GM19455 (cell line): ENCODE measurements around the gene DOK7.

ENCODE experiments used
- ATAC-seq: cut with Tn5 transposase; IDR thresholded peaks from one replicate; pipeline ENCODE4 v1.9.1; 2021; ENCODE audit not compliant: unreplicated experiment

The DOK7 gene

DNA sequence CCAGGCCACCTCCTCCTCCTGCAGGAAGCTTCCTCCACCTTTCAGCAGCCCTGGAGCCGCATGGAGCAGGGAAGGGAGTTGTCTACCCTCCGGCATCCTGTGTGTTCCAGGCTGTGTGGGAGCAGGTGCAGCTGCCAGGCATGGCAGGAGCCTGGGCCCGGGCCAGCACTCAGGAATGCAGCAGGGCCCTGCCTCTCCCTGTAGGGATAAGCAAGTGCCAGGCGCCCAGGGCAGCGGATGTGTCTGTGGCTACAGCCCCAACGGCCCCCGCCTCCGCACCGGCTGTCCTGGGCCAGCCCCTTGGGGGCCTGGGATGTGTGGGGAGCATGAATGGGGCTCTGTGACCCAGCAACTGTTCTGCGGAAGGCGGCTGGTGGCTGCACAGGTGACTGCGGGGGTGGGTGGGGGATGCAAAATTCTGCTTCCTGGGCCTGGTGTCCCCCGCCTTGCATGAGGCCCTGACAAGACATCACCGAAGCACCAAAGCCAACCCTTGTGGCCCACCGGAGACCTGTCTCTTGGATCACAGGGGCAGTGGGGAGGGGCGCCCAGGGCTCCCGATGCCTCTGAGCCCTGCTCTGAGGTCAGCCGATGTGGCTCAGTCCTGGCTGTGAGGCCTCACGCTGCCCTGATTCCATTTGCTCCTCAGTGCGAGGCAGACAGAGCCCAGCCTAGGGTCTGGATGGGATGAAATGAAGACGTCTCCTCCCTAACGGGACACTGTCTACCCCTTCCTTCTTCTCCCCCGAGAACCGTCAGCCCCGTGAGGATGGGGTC lies 1.4 kb upstream of the DOK7 start:
- ATAC-seq, result no peak

DNA sequence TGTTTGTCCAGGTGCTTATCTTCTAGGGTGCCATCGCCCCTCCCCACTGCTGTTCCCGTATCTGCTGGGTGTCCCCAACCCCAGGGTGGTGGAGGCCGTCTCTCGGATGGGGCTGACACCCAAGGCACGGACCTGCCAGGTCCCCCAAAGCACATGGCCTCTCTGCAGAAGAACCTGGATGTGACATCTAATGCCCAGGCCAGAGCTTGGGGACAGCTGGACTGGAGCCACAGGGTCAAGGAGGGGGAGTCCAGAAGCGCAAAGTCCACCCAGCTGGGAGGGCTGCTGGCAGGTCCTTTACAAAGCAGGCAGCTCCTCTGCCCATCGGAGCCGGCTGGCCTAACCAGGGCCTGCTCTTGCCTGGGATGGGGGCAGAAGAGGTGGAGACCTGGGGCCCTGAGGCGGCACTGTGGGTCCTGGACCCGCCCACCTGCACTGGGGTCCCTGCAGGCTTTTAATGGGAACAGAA lies 751 bp upstream of the DOK7 start:
- ATAC-seq, result no peak

DNA sequence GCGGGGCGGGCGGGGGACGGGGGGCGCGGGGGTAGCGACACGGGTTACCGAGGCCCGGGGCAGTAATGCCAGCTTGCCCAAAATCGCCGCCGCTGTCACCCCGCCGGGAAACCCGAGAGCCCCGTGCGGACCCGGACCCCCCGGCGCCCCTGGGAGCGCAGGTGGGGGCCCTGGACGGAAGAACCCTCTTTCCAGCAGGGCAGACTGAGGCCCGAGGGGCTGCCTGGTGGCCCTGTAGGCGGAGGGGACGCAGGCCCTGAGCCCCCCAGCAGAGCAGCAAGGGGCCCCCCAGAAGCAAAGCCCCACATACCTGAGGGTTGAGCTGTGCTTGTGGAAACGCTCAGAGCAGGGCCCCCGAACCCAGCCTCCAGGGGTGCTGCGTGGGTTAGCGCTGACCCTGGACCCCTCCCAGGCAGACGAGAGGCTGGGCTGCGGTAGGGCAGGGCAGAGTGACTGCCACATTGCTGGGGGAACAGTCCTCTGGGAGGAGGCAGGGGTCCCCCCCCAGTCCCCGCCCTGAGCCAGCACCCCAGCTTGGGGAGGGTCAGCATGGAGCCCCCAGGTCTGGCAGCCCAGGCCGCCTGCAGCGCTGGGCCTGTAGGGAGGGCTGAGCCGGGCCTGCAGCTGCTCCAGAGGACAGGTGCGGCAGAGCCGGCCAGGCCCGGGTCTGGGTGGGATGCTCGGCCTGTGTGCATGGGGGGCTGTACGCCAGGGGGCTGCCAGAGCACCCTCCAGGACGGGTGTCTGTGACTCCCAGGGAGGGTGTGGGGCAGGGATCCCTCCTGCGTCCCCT lies 646 bp downstream of the DOK7 start:
- no peak for ATAC-seq

DNA sequence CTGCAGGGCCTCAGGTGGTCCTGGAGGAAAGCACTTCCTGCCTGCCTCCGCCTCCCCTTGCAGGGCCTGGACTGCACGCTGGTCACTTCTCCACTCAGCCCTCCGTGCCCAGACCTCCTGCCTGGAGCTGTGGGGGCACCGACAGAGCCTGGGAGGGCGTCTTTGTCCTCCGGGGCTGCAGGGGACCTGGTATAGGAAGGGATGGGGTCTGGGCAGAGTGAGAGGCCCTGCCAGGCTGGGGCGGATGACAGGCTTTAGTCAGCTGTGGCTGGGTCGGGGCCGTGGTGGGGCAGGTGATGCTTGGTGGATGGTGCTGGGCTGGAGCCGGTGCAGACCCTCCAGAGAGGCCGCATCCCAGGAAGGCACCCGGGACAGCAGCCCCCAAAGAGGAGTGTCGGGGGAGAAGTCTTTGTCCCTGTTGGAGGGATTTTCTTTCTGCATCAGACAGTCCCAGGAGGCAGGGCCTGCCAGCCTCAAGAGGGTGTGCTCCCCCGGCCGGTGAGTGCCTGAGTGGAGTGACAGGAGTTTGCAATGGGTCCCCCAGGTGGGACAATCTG lies 1.3 kb downstream of the DOK7 start:
- no peak for ATAC-seq

DNA sequence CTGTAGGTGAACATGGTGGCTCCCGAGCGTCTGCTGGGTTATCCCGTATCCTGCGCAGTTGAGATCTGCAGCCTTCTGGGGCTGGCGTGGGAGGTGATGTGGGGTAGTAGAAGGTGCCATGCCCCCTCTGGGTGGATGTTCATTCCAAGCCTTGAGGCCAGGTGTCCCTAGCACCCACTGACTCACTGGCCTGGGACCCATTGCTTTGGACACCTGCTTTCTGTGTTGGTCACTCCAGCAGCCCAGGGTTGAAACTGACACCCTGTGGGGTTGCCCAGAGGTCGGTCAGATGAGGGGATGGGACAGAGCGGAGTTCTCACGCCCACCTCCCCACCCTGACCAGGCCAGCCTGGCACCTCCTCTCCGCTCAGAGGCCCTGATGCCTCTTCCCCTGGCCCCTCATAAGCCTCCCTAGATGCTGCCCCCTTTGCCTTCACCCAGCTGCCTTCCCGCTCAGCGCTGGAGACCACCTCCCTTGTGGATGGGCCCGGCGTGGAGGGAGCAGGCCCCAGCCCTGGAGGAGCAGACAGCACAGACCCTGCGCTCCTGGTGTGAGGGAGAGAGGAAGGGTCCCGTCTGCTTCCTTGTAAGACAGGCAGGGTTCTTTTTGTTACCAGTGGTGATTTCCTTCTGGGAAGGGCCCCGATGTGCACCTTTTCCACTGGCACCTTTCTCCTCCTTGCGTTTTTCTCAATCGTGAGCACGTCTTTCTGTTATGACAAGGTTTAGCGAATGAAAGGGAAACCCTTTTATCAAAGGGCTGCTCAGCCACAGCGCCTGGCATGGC lies 2.0 kb downstream of the DOK7 start:
- no peak for ATAC-seq

DNA sequence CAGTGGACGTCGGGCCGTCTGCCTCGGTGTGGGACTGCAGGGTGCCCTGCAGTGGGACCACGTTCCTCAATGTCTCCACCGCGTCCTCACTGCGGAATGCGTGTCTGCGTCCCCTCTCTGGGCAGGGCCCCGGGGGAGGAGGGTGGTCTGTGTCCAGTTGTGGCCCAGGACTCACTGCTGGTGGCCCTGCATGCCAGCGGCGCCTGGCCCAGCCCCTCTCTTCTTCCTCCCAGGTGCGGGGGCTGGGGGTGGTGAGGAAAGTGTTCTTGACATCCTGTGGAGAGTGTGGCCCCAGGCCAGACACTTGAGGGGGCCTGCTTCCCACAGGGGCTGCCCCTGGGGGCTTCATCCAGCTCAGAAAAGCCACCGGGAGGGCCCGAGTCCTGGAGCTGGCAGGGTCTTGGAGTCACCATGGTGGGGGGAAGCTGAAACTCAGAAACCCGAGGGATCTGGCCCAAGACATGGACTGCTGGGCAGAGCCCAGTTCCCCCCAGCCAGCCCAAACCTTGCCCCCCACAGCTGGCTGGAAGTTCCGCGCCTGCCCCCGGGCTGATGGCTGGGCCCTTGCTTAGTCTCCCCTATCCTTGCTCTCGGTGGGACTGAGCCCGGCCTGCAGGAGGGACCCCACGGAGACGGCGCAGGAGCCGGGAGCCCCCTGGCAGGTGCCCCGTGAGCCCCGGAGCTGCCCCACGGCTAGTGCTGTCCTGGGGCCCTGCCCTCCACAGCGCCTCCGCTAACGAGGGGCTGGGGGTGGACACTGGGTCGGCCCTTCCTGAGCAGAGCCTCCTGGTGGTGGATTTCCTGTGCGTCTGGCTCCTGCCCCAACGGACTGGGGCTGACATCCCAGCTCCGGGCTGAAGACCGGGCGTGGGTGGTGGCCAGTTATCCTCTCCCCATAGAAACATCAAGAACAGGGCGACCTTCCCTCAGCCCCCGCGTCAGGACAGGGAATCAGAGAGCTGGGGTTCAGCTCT lies 2.9 kb downstream of the DOK7 start:
- ATAC-seq, result no peak

DNA sequence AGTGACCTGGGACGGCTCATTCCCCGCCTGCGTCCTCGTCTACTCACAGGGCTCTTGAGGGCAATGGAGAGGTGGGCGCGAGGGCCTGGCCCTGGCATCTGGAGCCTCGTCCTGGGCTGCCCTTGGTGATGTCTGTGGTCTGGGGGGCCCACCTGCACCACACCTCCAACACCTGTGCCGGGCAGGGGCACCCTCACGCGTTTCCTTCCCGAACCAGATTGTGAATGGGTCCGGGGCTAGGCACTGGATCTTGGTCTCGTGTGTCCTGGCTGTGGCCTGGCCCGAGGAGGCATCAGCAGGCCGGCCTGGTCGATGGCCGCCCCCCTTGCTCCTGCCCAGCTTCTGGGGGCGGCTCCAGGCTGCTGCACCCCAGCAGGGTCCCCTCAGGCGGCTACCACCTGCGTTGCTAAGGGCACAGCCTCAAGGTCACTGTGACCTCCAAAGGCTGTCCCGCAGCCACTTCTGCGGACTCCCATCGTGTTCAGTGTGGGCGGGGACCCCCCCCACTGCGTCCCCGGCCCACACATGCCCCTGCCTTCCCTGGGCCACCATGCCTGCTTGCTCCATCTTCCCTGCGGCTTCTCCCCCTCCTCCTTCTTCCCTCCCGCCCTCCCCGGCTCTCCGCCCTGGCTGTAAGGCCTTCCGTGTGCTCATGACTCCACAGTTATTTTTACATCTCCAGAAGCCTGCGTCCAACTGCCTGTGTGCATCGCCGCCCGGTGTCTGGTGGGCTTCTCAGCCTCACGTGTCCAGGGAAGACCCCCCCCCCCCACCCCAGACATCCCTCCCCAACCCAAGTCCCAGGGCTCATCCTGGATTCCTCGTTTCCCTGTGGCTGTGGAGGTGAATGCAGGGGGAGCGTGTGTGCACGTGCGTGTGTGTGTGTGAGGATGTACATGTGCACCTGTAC lies 3.8 kb downstream of the DOK7 start:
- no peak for ATAC-seq

DNA sequence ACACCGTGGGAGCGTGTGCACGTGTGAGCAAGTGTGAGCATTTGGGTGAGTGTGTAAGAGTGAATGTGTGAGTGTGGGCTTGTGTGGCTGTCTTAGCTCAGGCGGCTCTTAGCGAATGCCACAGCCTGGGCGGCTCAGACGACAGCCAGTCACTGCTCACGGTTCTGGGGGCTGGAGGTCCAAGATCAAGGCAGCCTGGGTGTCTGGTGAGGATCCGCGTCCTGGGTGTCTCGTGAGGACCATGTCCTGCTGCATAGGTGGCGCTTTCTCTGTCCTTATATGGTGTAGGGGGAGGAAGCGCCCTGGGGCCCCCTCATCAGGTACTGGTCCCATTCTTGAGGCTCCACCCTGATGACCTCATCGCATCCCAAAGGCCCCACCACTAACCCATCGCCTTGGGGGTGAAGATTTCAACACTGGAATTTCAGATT lies 4.5 kb downstream of the DOK7 start:
- no peak for ATAC-seq

DNA sequence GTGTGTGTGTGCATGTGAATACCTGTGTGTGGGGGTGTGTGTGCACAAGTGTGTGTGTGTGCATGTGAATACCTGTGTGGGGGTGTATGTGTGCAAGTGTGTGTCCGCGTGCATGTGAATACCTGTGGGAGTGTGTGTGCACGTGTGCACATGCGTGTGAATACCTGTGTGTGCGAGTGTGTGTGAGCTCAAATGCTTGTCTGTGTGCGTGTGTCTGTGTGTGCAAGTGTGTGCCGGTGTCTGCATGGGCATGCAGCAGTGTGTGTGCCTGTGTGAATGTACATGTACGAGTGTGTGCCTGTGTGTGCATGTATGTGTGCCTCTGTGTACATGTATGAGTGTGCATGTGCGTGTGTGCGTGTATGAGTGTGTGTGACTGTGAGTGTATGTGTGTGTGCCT lies 5.0 kb downstream of the DOK7 start:
- ATAC-seq, result no peak

DNA sequence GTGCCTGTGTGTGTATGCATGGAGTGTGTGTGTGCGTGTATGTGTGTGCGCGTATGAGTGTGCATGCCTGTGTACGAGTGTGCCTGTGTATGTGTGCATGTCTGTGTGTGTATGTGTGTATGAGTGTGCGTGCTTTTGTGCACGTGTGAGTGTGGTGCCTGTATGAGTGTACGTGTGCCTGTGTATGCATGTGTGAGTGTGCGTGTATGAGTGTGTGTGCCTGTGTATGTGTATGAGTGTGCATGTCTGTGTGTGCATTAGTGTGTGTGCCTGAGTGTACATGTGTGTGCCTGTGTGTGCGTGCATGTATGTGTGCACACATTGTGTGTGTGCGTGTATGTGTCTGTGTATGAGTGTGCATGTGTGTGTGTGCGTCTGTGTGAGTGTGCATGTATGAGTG lies 5.7 kb downstream of the DOK7 start:
- no peak for ATAC-seq

DNA sequence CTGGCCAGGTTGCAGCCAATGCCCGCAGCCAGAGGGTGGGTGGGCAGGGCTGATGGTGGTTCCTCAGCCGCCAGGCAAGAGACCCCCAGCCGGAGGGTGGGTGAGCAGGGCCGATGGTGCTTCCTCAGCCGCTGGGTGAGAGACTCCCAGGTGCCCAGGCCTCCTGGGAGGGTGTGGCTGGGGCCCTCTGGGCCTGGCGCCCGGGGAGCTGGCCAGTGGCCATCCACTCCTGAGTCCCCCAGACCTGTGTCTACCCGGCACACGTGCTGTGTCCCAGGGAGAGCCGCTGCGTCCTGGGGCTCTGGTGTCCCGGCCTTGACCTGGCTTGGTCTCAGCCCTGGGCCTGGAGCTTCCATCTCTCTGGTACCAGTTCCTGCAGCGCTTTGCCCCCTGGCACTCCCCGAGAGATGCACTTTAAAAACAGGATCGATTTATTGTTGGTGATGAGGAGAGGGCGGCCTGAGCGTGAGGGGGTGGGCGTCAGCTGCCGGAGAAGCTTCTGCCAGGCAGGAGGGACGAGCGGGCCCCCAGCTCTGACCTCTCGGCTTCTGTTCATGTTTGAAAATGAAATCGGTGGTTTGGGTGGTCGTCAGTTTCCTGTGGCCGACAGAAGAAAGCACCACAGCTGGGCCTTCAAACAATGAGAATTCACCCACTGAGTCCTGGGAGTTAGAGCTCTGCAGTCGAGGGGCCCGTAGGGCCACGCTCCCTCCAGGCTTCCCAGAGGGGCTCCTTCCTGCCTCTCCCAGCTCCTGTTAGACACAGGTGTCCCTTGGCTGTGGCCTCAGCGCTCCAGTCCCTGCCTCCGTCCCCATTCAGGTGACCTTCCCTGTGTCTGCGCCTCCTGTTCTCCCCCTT lies 6.5 kb downstream of the DOK7 start:
- ATAC-seq, result no peak

DNA sequence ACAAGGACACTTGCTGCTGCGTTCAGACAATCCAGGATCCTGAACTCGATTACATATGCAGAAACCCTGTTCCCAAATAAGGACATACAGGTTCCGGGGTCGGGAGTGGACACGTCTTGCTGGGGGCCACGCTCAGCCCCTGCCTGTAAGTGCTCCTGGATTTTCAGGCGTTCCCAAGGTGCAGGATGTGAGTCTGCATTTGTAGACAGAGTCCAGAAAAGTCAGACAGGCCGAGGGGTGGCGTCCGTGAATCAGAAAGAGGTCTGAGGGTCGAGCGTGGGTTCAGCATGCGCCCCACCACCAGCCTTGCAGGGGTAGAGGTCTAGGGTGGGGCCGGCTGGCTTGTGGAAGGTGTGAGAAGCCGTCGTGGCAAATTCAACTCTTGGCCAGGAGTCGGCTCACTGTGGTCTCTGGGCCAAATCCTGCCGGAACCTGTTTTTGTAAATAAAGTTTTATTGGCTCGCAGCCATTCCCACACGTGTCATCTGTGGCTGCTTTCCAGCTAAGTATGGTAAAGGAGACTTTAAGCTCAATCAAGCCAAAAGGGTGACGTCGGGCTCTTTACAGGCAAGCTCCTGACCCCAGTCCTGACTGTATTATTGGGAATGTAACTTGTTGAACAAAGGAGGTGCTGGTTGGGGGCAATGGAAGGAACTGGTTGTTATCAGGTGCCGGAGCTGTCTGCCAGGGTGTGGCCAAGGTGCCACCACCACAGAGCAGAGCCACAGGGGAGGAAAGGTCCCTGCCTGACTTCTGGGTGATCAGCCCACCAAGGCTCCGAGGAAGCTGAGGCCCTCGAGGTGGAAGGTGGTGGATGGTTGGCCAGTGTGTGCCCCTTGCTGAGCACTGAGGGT lies 7.4 kb downstream of the DOK7 start:
- no peak for ATAC-seq

DNA sequence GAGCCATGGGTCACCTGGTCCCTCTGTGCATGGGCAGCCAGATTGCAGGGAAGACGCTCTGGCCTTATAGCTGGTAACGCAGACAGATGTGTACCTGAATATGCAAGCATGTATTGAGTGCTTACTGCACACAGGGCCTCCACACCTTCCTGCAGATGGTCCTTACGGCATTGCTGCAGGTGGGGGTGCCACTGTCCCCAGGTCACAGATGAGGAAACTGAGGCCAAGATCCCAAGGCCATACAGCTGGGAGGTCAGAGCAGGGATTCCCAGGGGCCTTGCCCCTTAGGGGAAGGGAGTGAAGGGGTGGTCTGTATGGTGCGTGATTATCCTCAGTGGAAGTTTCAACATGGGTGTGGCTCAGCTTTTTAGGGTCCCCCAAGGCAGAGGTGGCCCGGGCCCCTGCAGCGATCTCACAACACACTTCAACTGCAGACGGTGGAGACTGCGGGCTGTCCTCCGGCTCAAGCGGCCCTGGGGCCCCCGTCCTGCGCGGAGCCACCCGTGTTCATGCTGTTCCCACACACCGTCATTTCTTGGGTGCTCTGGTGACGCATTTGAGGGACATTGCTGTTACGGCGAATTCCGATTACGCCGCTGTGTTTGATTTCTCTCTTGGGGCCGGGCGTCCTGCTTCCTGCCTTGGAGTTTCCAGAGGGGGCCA lies 8.1 kb downstream of the DOK7 start:
- ATAC-seq, result no peak

DNA sequence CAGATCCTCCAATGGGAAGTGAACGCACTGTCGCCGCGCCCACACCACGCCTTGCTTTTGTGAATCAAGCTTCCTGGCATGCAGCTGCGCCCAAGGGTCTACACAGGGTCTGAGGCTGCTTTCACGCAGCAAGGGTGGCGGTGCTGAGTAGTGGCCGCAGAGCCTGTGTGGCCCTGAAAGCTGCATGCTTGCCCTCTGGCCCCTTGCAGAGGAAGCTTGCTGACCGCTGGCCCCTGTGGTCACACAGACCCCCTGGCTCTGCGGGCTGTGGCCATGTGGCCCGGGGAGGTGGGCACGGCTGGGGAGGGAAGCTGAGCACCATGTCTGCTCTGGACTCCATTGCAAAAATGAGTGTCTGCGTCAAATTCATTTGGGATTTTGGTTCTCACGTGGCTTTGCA lies 8.8 kb downstream of the DOK7 start:
- ATAC-seq, result no peak

DNA sequence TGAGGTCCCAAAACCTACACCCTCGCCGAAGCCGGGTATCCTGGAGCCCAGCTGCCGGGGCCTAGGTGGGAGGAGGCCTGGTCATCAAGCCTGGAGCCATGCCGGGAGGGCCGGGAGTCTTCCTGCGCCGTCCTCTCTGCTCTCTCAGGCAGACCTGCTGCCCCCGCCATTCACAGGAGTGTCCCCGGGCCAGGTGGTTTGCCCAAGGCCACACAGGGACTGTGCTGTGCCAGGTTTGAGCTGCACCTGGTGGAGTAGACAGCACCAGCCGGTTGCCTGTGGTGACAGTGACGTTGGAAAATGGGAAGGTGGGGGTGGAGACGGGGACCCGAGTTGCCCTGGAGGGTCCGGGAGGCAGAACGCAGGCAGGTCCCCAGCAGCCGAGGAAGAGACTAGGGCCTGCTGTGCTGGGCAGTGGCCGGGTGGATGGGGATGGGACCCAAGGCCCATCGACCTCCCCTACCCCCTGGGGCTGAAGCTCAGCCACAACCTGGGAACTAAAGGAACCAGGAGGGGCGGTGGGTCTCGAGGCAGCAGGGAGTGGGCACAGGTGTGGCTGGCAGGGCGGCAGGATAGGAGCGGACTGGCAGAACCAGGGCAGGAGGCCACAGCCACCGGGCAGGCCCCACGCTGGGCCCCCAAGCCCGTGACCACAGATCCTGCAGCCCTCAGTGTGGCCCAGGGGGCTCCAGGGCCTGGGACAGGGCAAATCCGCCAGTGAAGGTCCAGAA lies 9.5 kb downstream of the DOK7 start:
- no peak for ATAC-seq
